HEK293 (cell line): ENCODE data around the gene PCBP4.

Experiments
- CTCF ChIA-PET: fragments of 350-600 bp; formaldehyde crosslinking; extraction: SDS; loops from one replicate; lab custom pipeline; 2021; ENCODE audit warnings: antibody characterized with exemption; lab: Yijun Ruan, JAX
- POLR2A ChIA-PET: fragments of 300-600 bp; formaldehyde crosslinking; extraction: SDS; loops from one replicate; lab custom pipeline; 2020; ENCODE audit warnings: antibody characterized with exemption, inconsistent platforms; lab: Yijun Ruan, JAX
- H3K27ac ChIP-seq: fragments of 200-500 bp; sonication (Bioruptor generic); 2 replicates; pipeline ENCODE4 v1.5.1; 2014; ENCODE audit warnings: low read depth, low read length, control low read depth, inconsistent platforms; ENCODE audit errors: extremely low read depth
- H3K36me3 ChIP-seq, 2 experiments: fragments of 200-500 bp in 1 of 2; sonication (Bioruptor generic) in 1 of 2; 1 replicate in 1 of 2; 2 replicates in 1 of 2; pipeline ENCODE4 v1.5.1; 2014 to 2017; ENCODE audit warnings: inconsistent platforms in 2 of 2, low read length in 2 of 2; ENCODE audit not compliant: control insufficient read depth in 2 of 2, insufficient read depth in 1 of 2
- H3K4me1 ChIP-seq: fragments of 200-500 bp; sonication (Bioruptor generic); 2 replicates; pipeline ENCODE4 v1.5.1; 2014; ENCODE audit warnings: mild to moderate bottlenecking, low read length, inconsistent platforms; ENCODE audit not compliant: control insufficient read depth, insufficient read depth
- H3K4me3 ChIP-seq: 2 replicates; pipeline ENCODE4 v1.5.1; 2011; ENCODE audit warnings: low read depth, mild to moderate bottlenecking, control low read depth, low read length, moderate library complexity
- H3K9me3 ChIP-seq: fragments of 200-500 bp; sonication (Bioruptor generic); 2 replicates; pipeline ENCODE4 v1.5.1; 2014; ENCODE audit warnings: low read depth, low read length, inconsistent platforms; ENCODE audit not compliant: control insufficient read depth, insufficient read depth
- BCL11A ChIP-seq: fragments of 450-650 bp; formaldehyde crosslinking; IDR thresholded peaks from 2 replicates; pipeline ENCODE4 v1.5.1; 2016; ENCODE audit warnings: low read depth, missing biosample characterization, missing genetic modification characterization
- CTCF ChIP-seq: fragments of 450-650 bp; formaldehyde crosslinking; IDR thresholded peaks from 2 replicates; pipeline ENCODE4 v1.5.1; 2016; ENCODE audit warnings: missing biosample characterization, missing genetic modification characterization
- EGR2 ChIP-seq: fragments of 450-650 bp; formaldehyde crosslinking; IDR thresholded peaks from 2 replicates; pipeline ENCODE4 v1.5.1; 2016; ENCODE audit warnings: low read depth, missing biosample characterization, missing genetic modification characterization
- IKZF3 ChIP-seq: fragments of 450-650 bp; IDR thresholded peaks from 2 replicates; pipeline ENCODE4 v1.5.0; 2018; ENCODE audit warnings: missing biosample characterization, mild to moderate bottlenecking, missing genetic modification characterization, moderate library complexity
- KLF10 ChIP-seq: fragments of 450-650 bp; IDR thresholded peaks from 2 replicates; pipeline ENCODE4 v1.5.1; 2018; ENCODE audit warnings: missing biosample characterization, mild to moderate bottlenecking, missing genetic modification characterization
- OVOL3 ChIP-seq: fragments of 450-650 bp; formaldehyde crosslinking; IDR thresholded peaks from 2 replicates; pipeline ENCODE4 v1.5.1; 2016; ENCODE audit warnings: missing biosample characterization, missing genetic modification characterization
- SP2 ChIP-seq: fragments of 450-650 bp; formaldehyde crosslinking; IDR thresholded peaks from 2 replicates; pipeline ENCODE4 v1.5.1; 2016; ENCODE audit warnings: missing biosample characterization, missing genetic modification characterization
- SP7 ChIP-seq: fragments of 450-650 bp; formaldehyde crosslinking; IDR thresholded peaks from 2 replicates; pipeline ENCODE4 v1.5.1; 2016; ENCODE audit warnings: missing biosample characterization, missing genetic modification characterization
- ZBTB26 ChIP-seq: fragments of 450-650 bp; formaldehyde crosslinking; optimal IDR thresholded peaks from 2 replicates; pipeline ENCODE3; 2016; ENCODE audit warnings: missing biosample characterization, mild to moderate bottlenecking, missing genetic modification characterization
- ZIC2 ChIP-seq: fragments of 450-650 bp; formaldehyde crosslinking; IDR thresholded peaks from 2 replicates; pipeline ENCODE4 v1.5.1; 2016; ENCODE audit warnings: missing biosample characterization, missing genetic modification characterization
- ZNF10 ChIP-seq: fragments of 450-650 bp; formaldehyde crosslinking; IDR thresholded peaks from 2 replicates; pipeline ENCODE4 v1.5.1; 2017; ENCODE audit warnings: missing biosample characterization, missing genetic modification characterization
- ZNF138 ChIP-seq: fragments of 450-650 bp; formaldehyde crosslinking; IDR thresholded peaks from 2 replicates; pipeline ENCODE4 v1.5.1; 2016; ENCODE audit warnings: missing biosample characterization, missing genetic modification characterization, borderline replicate concordance
- ZNF18 ChIP-seq: fragments of 450-650 bp; formaldehyde crosslinking; IDR thresholded peaks from 2 replicates; pipeline ENCODE4 v1.5.1; 2016; ENCODE audit warnings: missing biosample characterization, missing genetic modification characterization
- ZNF19 ChIP-seq: fragments of 450-650 bp; formaldehyde crosslinking; IDR thresholded peaks from 2 replicates; pipeline ENCODE4; 2016; ENCODE audit warnings: missing biosample characterization, missing genetic modification characterization, low read depth
- ZNF202 ChIP-seq: fragments of 450-650 bp; formaldehyde crosslinking; IDR thresholded peaks from 2 replicates; pipeline ENCODE4 v1.5.1; 2016; ENCODE audit warnings: missing biosample characterization, missing genetic modification characterization, borderline replicate concordance
- ZNF23 ChIP-seq: fragments of 450-650 bp; formaldehyde crosslinking; IDR thresholded peaks from 2 replicates; pipeline ENCODE4 v1.5.1; 2016; ENCODE audit warnings: missing biosample characterization, missing genetic modification characterization, borderline replicate concordance
- ZNF26 ChIP-seq: fragments of 450-650 bp; formaldehyde crosslinking; IDR thresholded peaks from 2 replicates; pipeline ENCODE4 v1.5.1; 2016; ENCODE audit warnings: missing biosample characterization, missing genetic modification characterization
- ZNF335 ChIP-seq: fragments of 450-650 bp; formaldehyde crosslinking; conservative IDR thresholded peaks from 2 replicates; pipeline ENCODE4 v1.5.1; 2016; ENCODE audit warnings: missing biosample characterization, missing genetic modification characterization
- ZNF501 ChIP-seq: fragments of 450-650 bp; formaldehyde crosslinking; IDR thresholded peaks from 2 replicates; pipeline ENCODE4 v1.5.1; 2016; ENCODE audit warnings: missing biosample characterization, missing genetic modification characterization
- ZNF510 ChIP-seq: fragments of 450-650 bp; formaldehyde crosslinking; IDR thresholded peaks from 2 replicates; pipeline ENCODE4 v1.5.1; 2018; ENCODE audit warnings: mild to moderate bottlenecking, missing genetic modification characterization, missing biosample characterization; ENCODE audit not compliant: insufficient replicate concordance
- ZNF560 ChIP-seq: fragments of 450-650 bp; formaldehyde crosslinking; IDR thresholded peaks from 2 replicates; pipeline ENCODE4 v1.5.1; 2017; ENCODE audit warnings: missing biosample characterization, missing genetic modification characterization, borderline replicate concordance
- ZNF654 ChIP-seq: fragments of 450-650 bp; formaldehyde crosslinking; IDR thresholded peaks from 2 replicates; pipeline ENCODE4 v1.5.1; 2016; ENCODE audit warnings: low read depth, missing biosample characterization, missing genetic modification characterization
- ZNF785 ChIP-seq: fragments of 450-650 bp; formaldehyde crosslinking; IDR thresholded peaks from 2 replicates; pipeline ENCODE4 v1.5.1; 2016; ENCODE audit warnings: missing biosample characterization, missing genetic modification characterization
- ZNF791 ChIP-seq: fragments of 450-650 bp; formaldehyde crosslinking; IDR thresholded peaks from 2 replicates; pipeline ENCODE4 v1.5.1; 2016; ENCODE audit warnings: missing biosample characterization, missing genetic modification characterization
- ZNF792 ChIP-seq: fragments of 450-650 bp; formaldehyde crosslinking; IDR thresholded peaks from 2 replicates; pipeline ENCODE4 v1.5.1; 2016; ENCODE audit warnings: missing biosample characterization, missing genetic modification characterization
- ZNF843 ChIP-seq: fragments of 450-650 bp; formaldehyde crosslinking; IDR thresholded peaks from 2 replicates; pipeline ENCODE4 v1.5.1; 2016; ENCODE audit warnings: missing biosample characterization, missing genetic modification characterization
- ZXDB ChIP-seq: fragments of 450-650 bp; formaldehyde crosslinking; IDR thresholded peaks from 2 replicates; pipeline ENCODE4 v1.5.1; 2016; ENCODE audit warnings: missing biosample characterization, missing genetic modification characterization
- TF ChIP-seq, protein P1 (sequence below): fragments of 450-650 bp; formaldehyde crosslinking; conservative IDR thresholded peaks from 2 replicates; pipeline ENCODE4 v1.5.1; 2016; ENCODE audit warnings: low read depth, missing biosample characterization, missing genetic modification characterization

PCBP4 gene

DNA sequence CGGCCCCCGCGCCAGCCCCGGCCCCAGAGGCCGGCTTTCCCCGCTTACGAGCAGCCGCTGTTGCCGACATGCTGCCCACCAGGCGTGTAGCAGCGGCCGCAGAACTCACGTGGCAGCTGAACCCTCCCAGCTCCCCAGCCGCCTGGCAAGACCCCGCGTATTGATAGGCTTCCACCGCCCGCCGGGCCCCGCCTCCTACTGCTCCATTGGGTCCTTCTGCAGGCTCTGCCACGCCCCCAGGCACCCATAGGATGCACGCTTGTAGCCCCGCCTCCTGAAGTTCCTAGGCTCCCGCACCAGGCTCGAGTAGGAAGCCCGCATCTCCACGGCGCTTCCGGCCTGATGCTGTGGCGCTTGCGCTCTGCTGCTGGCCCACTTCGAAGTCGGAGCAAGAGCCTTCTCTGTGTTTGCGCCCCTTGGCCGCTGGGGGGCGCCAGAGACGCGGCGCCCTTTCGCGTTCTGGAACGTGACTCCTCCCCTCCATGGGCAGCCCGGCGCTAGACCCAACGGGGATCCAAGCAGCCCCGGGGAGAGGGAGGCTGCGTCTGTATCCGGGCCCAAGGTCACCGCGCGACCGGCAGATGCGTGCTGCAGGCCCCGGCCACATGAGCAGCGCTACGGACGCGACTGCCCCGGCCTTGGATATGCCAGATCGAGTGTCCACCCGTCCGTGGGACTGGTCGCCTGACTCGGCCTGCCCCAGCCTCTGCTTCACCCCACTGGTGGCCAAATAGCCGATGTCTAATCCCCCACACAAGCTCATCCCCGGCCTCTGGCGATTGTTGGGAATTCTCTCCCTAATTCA is 25.3 kb downstream of the PCBP4 start, which contains the start of the genes PARP3 and RRP9:
PARP3 (plus strand) TSS at position 566 of the 805 bp plus-strand sequence. CDS start 993 bp downstream, outside the sequence.
RRP9 (minus strand) TSS at position 107 of the 805 bp plus-strand sequence; CDS start at position 70, 37 bp downstream.
- no peaks in the 10 kb centered on the region for H3K9me3 ChIP-seq
- peaks cover 0 to 35% of the 10 kb centered on the region in 2 experiments; a peak in 1 of 3 replicates for H3K36me3 ChIP-seq
- CTCF ChIA-PET = interaction anchor here (0.6 to 2.4 kb wide), 33 partner anchors 8 to 1268 kb away, joined by 3 to 22 read pairs (median 4); partner anchors contain the start of genes ABHD14A, ABHD14B, ACY1 and DUSP7
- POLR2A ChIA-PET = interaction anchor here (1.0 to 2.8 kb wide), 8 partner anchors 9 to 442 kb away, joined by 3 to 20 read pairs (median 8); partner anchors contain the start of genes ABHD14B, ACY1, DCAF1 and RPL29
- H3K4me3 ChIP-seq = peak within 1 kb of the TSS; percentile 70
- H3K4me1 ChIP-seq = peaks cover 4% of the 10 kb centered on the region
- peak within 1 kb of the TSS; percentile 81 for H3K27ac ChIP-seq
- 0 out of 2 replicates have a peak, but pooled peaks have one; percentile 15 for TF ChIP-seq ZNF843 (tag by site-specific recombination)
- TF ChIP-seq ZBTB26 (tag by site-specific recombination) = peak; percentile 63
- peak; percentile 83 for TF ChIP-seq ZNF654
- no peak for TF ChIP-seq ZNF560 (tag by site-specific recombination)
- no peak for TF ChIP-seq EGR2 (tag by site-specific recombination)
- peak; percentile 77 for TF ChIP-seq ZIC2 (tag by site-specific recombination)
- TF ChIP-seq ZNF501 (tag by site-specific recombination) = peak; percentile 62; the same call in 1 of the 2 replicates
- TF ChIP-seq ZNF202 = no peak
- TF ChIP-seq ZXDB (tag by site-specific recombination) = peak; percentile 66; the same call in 1 of the 2 replicates
- no peak for TF ChIP-seq ZNF26 (tag by site-specific recombination)
- TF ChIP-seq CTCF (tag by site-specific recombination) = peak; percentile 98
- peak; percentile 99 for TF ChIP-seq SP2 (tag by site-specific recombination)
- TF ChIP-seq ZNF791 (tag by site-specific recombination) = no peak
- no peak for TF ChIP-seq IKZF3 (tag by site-specific recombination)
- no peak for TF ChIP-seq ZNF18 (tag by site-specific recombination)
- TF ChIP-seq, protein P1, sequence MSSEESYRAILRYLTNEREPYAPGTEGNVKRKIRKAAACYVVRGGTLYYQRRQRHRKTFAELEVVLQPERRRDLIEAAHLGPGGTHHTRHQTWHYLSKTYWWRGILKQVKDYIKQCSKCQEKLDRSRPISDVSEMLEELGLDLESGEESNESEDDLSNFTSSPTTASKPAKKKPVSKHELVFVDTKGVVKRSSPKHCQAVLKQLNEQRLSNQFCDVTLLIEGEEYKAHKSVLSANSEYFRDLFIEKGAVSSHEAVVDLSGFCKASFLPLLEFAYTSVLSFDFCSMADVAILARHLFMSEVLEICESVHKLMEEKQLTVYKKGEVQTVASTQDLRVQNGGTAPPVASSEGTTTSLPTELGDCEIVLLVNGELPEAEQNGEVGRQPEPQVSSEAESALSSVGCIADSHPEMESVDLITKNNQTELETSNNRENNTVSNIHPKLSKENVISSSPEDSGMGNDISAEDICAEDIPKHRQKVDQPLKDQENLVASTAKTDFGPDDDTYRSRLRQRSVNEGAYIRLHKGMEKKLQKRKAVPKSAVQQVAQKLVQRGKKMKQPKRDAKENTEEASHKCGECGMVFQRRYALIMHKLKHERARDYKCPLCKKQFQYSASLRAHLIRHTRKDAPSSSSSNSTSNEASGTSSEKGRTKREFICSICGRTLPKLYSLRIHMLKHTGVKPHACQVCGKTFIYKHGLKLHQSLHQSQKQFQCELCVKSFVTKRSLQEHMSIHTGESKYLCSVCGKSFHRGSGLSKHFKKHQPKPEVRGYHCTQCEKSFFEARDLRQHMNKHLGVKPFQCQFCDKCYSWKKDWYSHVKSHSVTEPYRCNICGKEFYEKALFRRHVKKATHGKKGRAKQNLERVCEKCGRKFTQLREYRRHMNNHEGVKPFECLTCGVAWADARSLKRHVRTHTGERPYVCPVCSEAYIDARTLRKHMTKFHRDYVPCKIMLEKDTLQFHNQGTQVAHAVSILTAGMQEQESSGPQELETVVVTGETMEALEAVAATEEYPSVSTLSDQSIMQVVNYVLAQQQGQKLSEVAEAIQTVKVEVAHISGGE = peak; percentile 28; the same call in 1 of the 2 replicates
- peak; percentile 50; the same call in 1 of the 2 replicates for TF ChIP-seq SP7 (tag by site-specific recombination)
- no peak for TF ChIP-seq OVOL3 (tag by site-specific recombination)
- TF ChIP-seq ZNF23 (tag by site-specific recombination) = no peak
- peak; percentile 79 for TF ChIP-seq KLF10
- TF ChIP-seq ZNF138 = no peak
- TF ChIP-seq ZNF10 (tag by site-specific recombination) = no peak
- peak; percentile 73; the same call in 1 of the 2 replicates for TF ChIP-seq ZNF335 (tag by site-specific recombination)
- TF ChIP-seq ZNF792 (tag by site-specific recombination) = no peak
- TF ChIP-seq ZNF785 (tag by site-specific recombination) = no peak
- TF ChIP-seq ZNF510 (tag by site-specific recombination) = no peak
- peak; percentile 61; the same call in 1 of the 2 replicates for TF ChIP-seq BCL11A (tag by site-specific recombination)
- TF ChIP-seq ZNF19 (tag by site-specific recombination) = no peak
